Fibroblast of villous mesenchyme (primary cell): ENCODE measurements around the gene PCGF2. TPM values are rescaled to one million over a fixed set of nuclear protein-coding genes. Genes with fewer than 3 reads are reported as not detected.

Source experiments
- DNase-seq: peaks from one replicate; pipeline ENCODE4 v3.0.0-alpha.2; 2010; ENCODE audit warnings: low read depth
- H3K4me3 ChIP-seq: 2 replicates; pipeline ENCODE4 v1.5.1; 2011; ENCODE audit warnings: low read depth, mild to moderate bottlenecking, low read length
- CTCF ChIP-seq: IDR thresholded peaks from 2 replicates; pipeline ENCODE4 v1.5.1; 2012; ENCODE audit warnings: low read depth, mild to moderate bottlenecking, low read length; ENCODE audit not compliant: insufficient read depth
- total RNA-seq: library from RNA; depleted of rRNA; stranded (reverse); fragments of >200 nt; gene quantifications from 2 replicates; pipeline ENCODE4 v1.2.3, GENCODE V29; 2012

The PCGF2 gene
- total RNA-seq, 1 donor, result 7.8 TPM

- no peak for TF ChIP-seq CTCF
- DNase-seq, result no peak
- no peak overlapping the region for H3K4me3 ChIP-seq
Measured at GRCh38 chr17:38710604-38710962, 37.6 kb downstream of the PCGF2 start.

GRCh38 chr17:38709864-38710603, 38.1 kb downstream of the PCGF2 start:
- no peak overlapping the region for H3K4me3 ChIP-seq
- DNase-seq, result no peak
- no peak for TF ChIP-seq CTCF

GRCh38 chr17:38709104-38709820, 38.9 kb downstream of the PCGF2 start:
- no peak for DNase-seq
- no peak overlapping the region for H3K4me3 ChIP-seq
- no peak for TF ChIP-seq CTCF

- no peak for DNase-seq
- TF ChIP-seq CTCF, result no peak
- H3K4me3 ChIP-seq, result no peak overlapping the region
Measured at GRCh38 chr17:38707678-38708351, 40.3 kb downstream of the PCGF2 start.

- peak overlapping the region; percentile 78 for H3K4me3 ChIP-seq
- no peak for DNase-seq
- TF ChIP-seq CTCF, result no peak
Measured at GRCh38 chr17:38706505-38707216, 41.5 kb downstream of the PCGF2 start.

- H3K4me3 ChIP-seq, result peak overlapping the region; percentile 78
- peak; percentile 16 for DNase-seq
- TF ChIP-seq CTCF, result no peak
Measured at GRCh38 chr17:38705803-38706504, 42.2 kb downstream of the PCGF2 start.
